Hepatocyte (in vitro differentiated cells): ENCODE measurements around the gene METAP2.

Experiments
- CTCF ChIP-seq: fragments of 200-600 bp; sonication (generic); IDR thresholded peaks from 2 replicates; pipeline ENCODE4 v1.5.1; 2016; ENCODE audit warnings: antibody characterized with exemption, mild to moderate bottlenecking; ENCODE audit not compliant: poor library complexity
- EZH2 ChIP-seq: fragments of 200-600 bp; sonication (generic); IDR thresholded peaks from 2 replicates; pipeline ENCODE4 v1.6.1; 2016; ENCODE audit warnings: antibody characterized with exemption, mild to moderate bottlenecking, borderline replicate concordance
- EZH2phosphoT487 ChIP-seq: fragments of 200-600 bp; sonication (generic); IDR thresholded peaks from one replicate; pipeline ENCODE4 v1.6.1; 2018; ENCODE audit warnings: antibody characterized with exemption, mild to moderate bottlenecking, low read depth, moderate library complexity; ENCODE audit not compliant: unreplicated experiment, severe bottlenecking

- no peak for TF ChIP-seq EZH2
- TF ChIP-seq CTCF = no peak
- no peak for TF ChIP-seq EZH2phosphoT487
Measured at GRCh38 chr12:95543305-95543704, 69.4 kb downstream of the METAP2 start.
